ENCODE results near the gene CTNND2.
"Not testable (repeated sequence)": the region's sequence is repeated elsewhere in the genome, so short reads cannot be mapped to it uniquely, and the experiment has no call there.

The CTNND2 gene

GRCh38 chr5:11672385-11673085 is 231.7 kb downstream of the CTNND2 start:
- DNase-seq (ENCODE audit: low read depth): no peak

GRCh38 chr5:11658376-11658775 is 245.9 kb downstream of the CTNND2 start:
- DNase-seq (ENCODE audit: low read depth): no peak

GRCh38 chr5:11656916-11657315 is 247.3 kb downstream of the CTNND2 start:
- DNase-seq (ENCODE audit: low read depth): no peak

GRCh38 chr5:11655681-11656080 is 248.6 kb downstream of the CTNND2 start:
- DNase-seq (ENCODE audit: low read depth): no peak

- no peak for DNase-seq (ENCODE audit: low read depth)
These were observed 253.3 kb downstream of the CTNND2 start for GRCh38 chr5:11650936-11651335.

GRCh38 chr5:11646141-11646540 is 258.1 kb downstream of the CTNND2 start:
- DNase-seq (ENCODE audit: low read depth): no peak

GRCh38 chr5:11642438-11642837 is 261.8 kb downstream of the CTNND2 start:
- no peak for DNase-seq (ENCODE audit: low read depth)

GRCh38 chr5:11640158-11640873 is 263.9 kb downstream of the CTNND2 start:
- DNase-seq (ENCODE audit: low read depth): no peak

GRCh38 chr5:11622785-11623184 is 281.5 kb downstream of the CTNND2 start:
- no peak for DNase-seq (ENCODE audit: low read depth)

GRCh38 chr5:11620172-11620571 is 284.1 kb downstream of the CTNND2 start:
- DNase-seq (ENCODE audit: low read depth): no peak

- no peak for DNase-seq (ENCODE audit: low read depth)
These were observed 284.8 kb downstream of the CTNND2 start for GRCh38 chr5:11619339-11620024.

- DNase-seq (ENCODE audit: low read depth): no peak
These were observed 287.2 kb downstream of the CTNND2 start for GRCh38 chr5:11617080-11617479.

- not testable (repeated sequence) for DNase-seq (ENCODE audit: low read depth)
These were observed 287.6 kb downstream of the CTNND2 start for GRCh38 chr5:11616624-11617023.

- no peak for DNase-seq (ENCODE audit: low read depth)
These were observed 293.2 kb downstream of the CTNND2 start for GRCh38 chr5:11611011-11611410.

- no peak for DNase-seq (ENCODE audit: low read depth)
These were observed 294.5 kb downstream of the CTNND2 start for GRCh38 chr5:11609570-11610303.

- no peak for DNase-seq (ENCODE audit: low read depth)
These were observed 295.7 kb downstream of the CTNND2 start for GRCh38 chr5:11608530-11608929.

- no peak for DNase-seq (ENCODE audit: low read depth)
These were observed 296.2 kb downstream of the CTNND2 start for GRCh38 chr5:11607944-11608483.

GRCh38 chr5:11602298-11602697 is 301.9 kb downstream of the CTNND2 start:
- DNase-seq (ENCODE audit: low read depth): no peak

GRCh38 chr5:11599499-11599898 is 304.7 kb downstream of the CTNND2 start:
- DNase-seq (ENCODE audit: low read depth): no peak

GRCh38 chr5:11596657-11597071 is 307.6 kb downstream of the CTNND2 start:
- DNase-seq (ENCODE audit: low read depth): no peak

- DNase-seq (ENCODE audit: low read depth): no peak
These were observed 308.1 kb downstream of the CTNND2 start for GRCh38 chr5:11596185-11596584.

GRCh38 chr5:11595045-11595444 is 309.2 kb downstream of the CTNND2 start:
- no peak for DNase-seq (ENCODE audit: low read depth)
